ENCODE data around the gene B3GNT2.

Gene B3GNT2

DNA sequence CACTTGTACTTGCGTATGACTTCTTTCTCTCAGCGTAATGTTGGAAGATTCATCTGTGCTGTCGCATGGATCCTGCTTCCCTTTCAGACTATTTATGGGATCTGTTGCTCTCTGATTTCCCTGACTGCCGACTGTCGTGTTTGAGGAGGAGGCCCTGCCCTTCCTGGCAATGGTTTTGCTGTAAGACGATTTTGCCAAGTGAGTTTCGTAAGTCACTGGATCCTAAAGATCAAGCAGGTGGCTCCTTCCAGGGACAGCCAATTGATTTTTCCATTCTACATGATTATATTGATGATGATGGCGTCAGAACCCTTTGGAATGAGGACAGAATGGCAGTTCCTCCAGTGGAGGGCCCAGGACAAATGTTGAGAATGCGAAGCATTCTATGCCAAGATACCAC, 8.7 kb upstream of the B3GNT2 start:
- TF ChIP-seq CEBPB (IDR thresholded peaks at IDR 0.05) = no peak
- no peak for TF ChIP-seq RAD21 (IDR thresholded peaks at IDR 0.05; ENCODE audit: low read depth)
- TF ChIP-seq TCF12 (IDR thresholded peaks at IDR 0.05; ENCODE audit: low read depth) = no peak
- no peak for TF ChIP-seq FOXM1 (IDR thresholded peaks at IDR 0.05; ENCODE audit: borderline replicate concordance, low read depth)
- TF ChIP-seq TEAD4 (IDR thresholded peaks at IDR 0.05) = no peak
- TF ChIP-seq NFIC (IDR thresholded peaks at IDR 0.05) = no peak
- no peak for TF ChIP-seq TAF1 (IDR thresholded peaks at IDR 0.05; ENCODE audit: low read depth)
- TF ChIP-seq, protein P1, sequence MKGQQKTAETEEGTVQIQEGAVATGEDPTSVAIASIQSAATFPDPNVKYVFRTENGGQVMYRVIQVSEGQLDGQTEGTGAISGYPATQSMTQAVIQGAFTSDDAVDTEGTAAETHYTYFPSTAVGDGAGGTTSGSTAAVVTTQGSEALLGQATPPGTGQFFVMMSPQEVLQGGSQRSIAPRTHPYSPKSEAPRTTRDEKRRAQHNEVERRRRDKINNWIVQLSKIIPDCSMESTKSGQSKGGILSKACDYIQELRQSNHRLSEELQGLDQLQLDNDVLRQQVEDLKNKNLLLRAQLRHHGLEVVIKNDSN (IDR thresholded peaks at IDR 0.05) = no peak
- TF ChIP-seq EP300 (IDR thresholded peaks at IDR 0.05; ENCODE audit: borderline replicate concordance) = no peak
- no peak for TF ChIP-seq ZBTB7A (IDR thresholded peaks at IDR 0.05; ENCODE audit: low read depth)

GRCh38 chr2:62188416-62188815, 7.5 kb upstream of the B3GNT2 start:
- TF ChIP-seq, protein P2, sequence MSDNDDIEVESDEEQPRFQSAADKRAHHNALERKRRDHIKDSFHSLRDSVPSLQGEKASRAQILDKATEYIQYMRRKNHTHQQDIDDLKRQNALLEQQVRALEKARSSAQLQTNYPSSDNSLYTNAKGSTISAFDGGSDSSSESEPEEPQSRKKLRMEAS (IDR thresholded peaks at IDR 0.05) = no peak
- no peak for TF ChIP-seq CEBPB (IDR thresholded peaks at IDR 0.05)
- TF ChIP-seq TEAD4 (IDR thresholded peaks at IDR 0.05) = no peak
- no peak for TF ChIP-seq REST (IDR thresholded peaks at IDR 0.05; ENCODE audit: low read depth)
- no peak for TF ChIP-seq NFIC (IDR thresholded peaks at IDR 0.05)
- TF ChIP-seq YY1 (IDR thresholded peaks at IDR 0.05; ENCODE audit: low read depth) = no peak
- no peak for TF ChIP-seq RAD21 (IDR thresholded peaks at IDR 0.05; ENCODE audit: low read depth)
- TF ChIP-seq, protein P1 (IDR thresholded peaks at IDR 0.05) = no peak

- TF ChIP-seq EGR1 (IDR thresholded peaks at IDR 0.05) (no peak), RAD21 (IDR thresholded peaks at IDR 0.05; ENCODE audit: low read depth) (no peak), YY1 (IDR thresholded peaks at IDR 0.05; ENCODE audit: low read depth) (no peak), REST (IDR thresholded peaks at IDR 0.05; ENCODE audit: low read depth) (no peak)
These were observed 6.7 kb upstream of the B3GNT2 start for GRCh38 chr2:62189196-62189595.

DNA sequence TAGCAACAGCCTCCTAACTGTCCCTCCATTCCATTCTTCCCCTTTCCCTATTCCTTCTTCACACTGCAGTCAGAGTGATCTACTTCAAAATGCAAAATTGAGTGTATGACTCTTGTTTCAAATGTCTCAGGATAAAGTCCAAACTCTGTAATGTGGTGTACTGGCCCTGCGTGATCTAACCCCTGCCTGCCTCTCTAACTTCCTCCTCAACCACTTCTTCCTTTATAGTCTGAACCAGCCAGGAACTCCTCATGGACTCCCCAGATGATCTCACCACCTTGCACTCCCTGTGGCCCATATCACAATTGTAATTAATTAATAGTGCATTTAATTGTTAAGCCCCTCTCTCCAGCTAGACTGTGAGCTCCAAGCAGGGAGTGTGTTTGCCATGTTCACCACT, 3.1 kb upstream of the B3GNT2 start:
- TF ChIP-seq, protein P2 (IDR thresholded peaks at IDR 0.05) = no peak
- no peak for TF ChIP-seq TEAD4 (IDR thresholded peaks at IDR 0.05)
- TF ChIP-seq CREB1 (IDR thresholded peaks at IDR 0.05; ENCODE audit: low read depth) = no peak
- TF ChIP-seq, protein P1 (IDR thresholded peaks at IDR 0.05) = no peak
- no peak for TF ChIP-seq EGR1 (IDR thresholded peaks at IDR 0.05)
- TF ChIP-seq REST (IDR thresholded peaks at IDR 0.05; ENCODE audit: low read depth) = no peak
- no peak for TF ChIP-seq NFIC (IDR thresholded peaks at IDR 0.05)
- TF ChIP-seq YY1 (IDR thresholded peaks at IDR 0.05; ENCODE audit: low read depth) = no peak
- no peak for TF ChIP-seq CEBPB (IDR thresholded peaks at IDR 0.05)

All from Ishikawa (cell line).